ENCODE measurements around the gene TTC3. TPM values are rescaled to one million over a fixed set of nuclear protein-coding genes. Genes with fewer than 3 reads are reported as not detected.

Gene TTC3
- total and polyA plus RNA-seq, 10 of the 15 experiments (the other 5 are each of a cell fraction or from before 2014, with no cell fraction given), result 23.1 to 94.9 (median 72.7) TPM

GRCh38 chr21:37230632-37231248, 157.7 kb downstream of the TTC3 start:
- CTCF ChIA-PET, result interaction anchor here (1.0 to 1.6 kb wide), 3 partner anchors 11 to 14 kb away, joined by 4 to 5 read pairs (median 5); no protein-coding TSS in a partner anchor
- WGBS (ENCODE audit: insufficient coverage, insufficient replicate concordance, low lambda C conversion rate, missing lambda C conversion rate), result 91% methylated on average over 23 of the region's 23 CpGs
- TF ChIP-seq, protein P1, sequence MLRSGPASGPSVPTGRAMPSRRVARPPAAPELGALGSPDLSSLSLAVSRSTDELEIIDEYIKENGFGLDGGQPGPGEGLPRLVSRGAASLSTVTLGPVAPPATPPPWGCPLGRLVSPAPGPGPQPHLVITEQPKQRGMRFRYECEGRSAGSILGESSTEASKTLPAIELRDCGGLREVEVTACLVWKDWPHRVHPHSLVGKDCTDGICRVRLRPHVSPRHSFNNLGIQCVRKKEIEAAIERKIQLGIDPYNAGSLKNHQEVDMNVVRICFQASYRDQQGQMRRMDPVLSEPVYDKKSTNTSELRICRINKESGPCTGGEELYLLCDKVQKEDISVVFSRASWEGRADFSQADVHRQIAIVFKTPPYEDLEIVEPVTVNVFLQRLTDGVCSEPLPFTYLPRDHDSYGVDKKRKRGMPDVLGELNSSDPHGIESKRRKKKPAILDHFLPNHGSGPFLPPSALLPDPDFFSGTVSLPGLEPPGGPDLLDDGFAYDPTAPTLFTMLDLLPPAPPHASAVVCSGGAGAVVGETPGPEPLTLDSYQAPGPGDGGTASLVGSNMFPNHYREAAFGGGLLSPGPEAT (IDR thresholded peaks at IDR 0.05; ENCODE audit: low read depth), result no peak
- TF ChIP-seq PML (IDR thresholded peaks at IDR 0.05; ENCODE audit: low read length) (no peak), SREBF1 (IDR thresholded peaks at IDR 0.05; ENCODE audit: low read length) (no peak), RELA (IDR thresholded peaks at IDR 0.05; ENCODE audit: borderline replicate concordance, partially characterized antibody) (no peak), MTA3 (IDR thresholded peaks at IDR 0.05; ENCODE audit: borderline replicate concordance, low read length) (no peak), HDGF (IDR thresholded peaks at IDR 0.05) (no peak), MYC (IDR thresholded peaks at IDR 0.05; ENCODE audit: insufficient read depth, insufficient read length, insufficient replicate concordance, low read length, severe bottlenecking) (no peak), ZBTB33 (IDR thresholded peaks at IDR 0.05) (no peak), CBX5 (IDR thresholded peaks at IDR 0.05; ENCODE audit: low read depth) (no peak), CREM (IDR thresholded peaks at IDR 0.05; ENCODE audit: low read depth) (no peak), NR2C1 (IDR thresholded peaks at IDR 0.05) (no peak), GATAD2B (conservative IDR thresholded peaks at IDR 0.05; ENCODE audit: low read depth) (no peak), USF2 (IDR thresholded peaks at IDR 0.05; ENCODE audit: borderline replicate concordance, low read depth, low read length) (no peak), LARP7 (IDR thresholded peaks at IDR 0.05) (no peak)
- TF ChIP-seq, protein P2, sequence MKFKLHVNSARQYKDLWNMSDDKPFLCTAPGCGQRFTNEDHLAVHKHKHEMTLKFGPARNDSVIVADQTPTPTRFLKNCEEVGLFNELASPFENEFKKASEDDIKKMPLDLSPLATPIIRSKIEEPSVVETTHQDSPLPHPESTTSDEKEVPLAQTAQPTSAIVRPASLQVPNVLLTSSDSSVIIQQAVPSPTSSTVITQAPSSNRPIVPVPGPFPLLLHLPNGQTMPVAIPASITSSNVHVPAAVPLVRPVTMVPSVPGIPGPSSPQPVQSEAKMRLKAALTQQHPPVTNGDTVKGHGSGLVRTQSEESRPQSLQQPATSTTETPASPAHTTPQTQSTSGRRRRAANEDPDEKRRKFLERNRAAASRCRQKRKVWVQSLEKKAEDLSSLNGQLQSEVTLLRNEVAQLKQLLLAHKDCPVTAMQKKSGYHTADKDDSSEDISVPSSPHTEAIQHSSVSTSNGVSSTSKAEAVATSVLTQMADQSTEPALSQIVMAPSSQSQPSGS (IDR thresholded peaks at IDR 0.05; ENCODE audit: low read length), result no peak
- TF ChIP-seq, protein P3, sequence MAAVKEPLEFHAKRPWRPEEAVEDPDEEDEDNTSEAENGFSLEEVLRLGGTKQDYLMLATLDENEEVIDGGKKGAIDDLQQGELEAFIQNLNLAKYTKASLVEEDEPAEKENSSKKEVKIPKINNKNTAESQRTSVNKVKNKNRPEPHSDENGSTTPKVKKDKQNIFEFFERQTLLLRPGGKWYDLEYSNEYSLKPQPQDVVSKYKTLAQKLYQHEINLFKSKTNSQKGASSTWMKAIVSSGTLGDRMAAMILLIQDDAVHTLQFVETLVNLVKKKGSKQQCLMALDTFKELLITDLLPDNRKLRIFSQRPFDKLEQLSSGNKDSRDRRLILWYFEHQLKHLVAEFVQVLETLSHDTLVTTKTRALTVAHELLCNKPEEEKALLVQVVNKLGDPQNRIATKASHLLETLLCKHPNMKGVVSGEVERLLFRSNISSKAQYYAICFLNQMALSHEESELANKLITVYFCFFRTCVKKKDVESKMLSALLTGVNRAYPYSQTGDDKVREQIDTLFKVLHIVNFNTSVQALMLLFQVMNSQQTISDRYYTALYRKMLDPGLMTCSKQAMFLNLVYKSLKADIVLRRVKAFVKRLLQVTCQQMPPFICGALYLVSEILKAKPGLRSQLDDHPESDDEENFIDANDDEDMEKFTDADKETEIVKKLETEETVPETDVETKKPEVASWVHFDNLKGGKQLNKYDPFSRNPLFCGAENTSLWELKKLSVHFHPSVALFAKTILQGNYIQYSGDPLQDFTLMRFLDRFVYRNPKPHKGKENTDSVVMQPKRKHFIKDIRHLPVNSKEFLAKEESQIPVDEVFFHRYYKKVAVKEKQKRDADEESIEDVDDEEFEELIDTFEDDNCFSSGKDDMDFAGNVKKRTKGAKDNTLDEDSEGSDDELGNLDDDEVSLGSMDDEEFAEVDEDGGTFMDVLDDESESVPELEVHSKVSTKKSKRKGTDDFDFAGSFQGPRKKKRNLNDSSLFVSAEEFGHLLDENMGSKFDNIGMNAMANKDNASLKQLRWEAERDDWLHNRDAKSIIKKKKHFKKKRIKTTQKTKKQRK (IDR thresholded peaks at IDR 0.05; ENCODE audit: low read depth, low read length), result no peak

More at GRCh38 chr21:37230632-37231248, 157.7 kb downstream of the TTC3 start:
- BruUV-seq (replicated peaks), result no TSS peak
- Histone ChIP-seq H3K27ac (ENCODE audit: control insufficient read depth, insufficient read depth) (no peak overlapping the region), H3K4me1 (ENCODE audit: control insufficient read depth, insufficient read depth, low read length) (peaks cover 19% of the 10 kb centered on the region), H3K9me3 (replicated peaks; ENCODE audit: control insufficient read depth, insufficient read depth, low read length) (no peaks in the 10 kb centered on the region), H3K9ac (ENCODE audit: control insufficient read depth, insufficient read depth, low read length) (no peak overlapping the region), H3K27me3 (replicated peaks in 1 of 2; ENCODE audit: control insufficient read depth in 2 of 2, insufficient read depth in 2 of 2, low read length in 1 of 2) (no peaks in the 10 kb centered on the region), H3K4me3 (no peak overlapping the region), H4K20me1 (ENCODE audit: control insufficient read depth, insufficient read depth) (no peaks in the 10 kb centered on the region), H2AFZ (ENCODE audit: control insufficient read depth, low read depth, low read length) (no peak overlapping the region), H3K4me2 (ENCODE audit: control insufficient read depth, insufficient read depth) (no peak overlapping the region), H3K36me3 (ENCODE audit: control insufficient read depth in 2 of 2, insufficient read depth in 2 of 2, low read length in 1 of 2) (peaks cover 26 to 28% of the 10 kb centered on the region in 2 experiments), H3K79me2 (ENCODE audit: control insufficient read depth, insufficient read depth, low read length) (no peaks in the 10 kb centered on the region; the same call in 1 of the 2 replicates)
- POLR2A ChIA-PET, result no interaction called here
- SMC1A ChIA-PET (ENCODE audit: uncharacterized antibody, unreplicated experiment), result interaction anchor here (0.8 to 4.6 kb wide), 3 partner anchors 11 to 26 kb away, joined by 3 to 34 read pairs (median 3); no protein-coding TSS in a partner anchor
- FAIRE-seq (no peak), DNase-seq (ENCODE audit: low read depth, low spot score) (no peak), ATAC-seq (no peak)
- RAD21 ChIA-PET (ENCODE audit: unreplicated experiment), result no interaction called here
- in situ Hi-C loops (cut with MboI) (no loop called here), intact Hi-C loops (cut with micrococcal nuclease; ENCODE audit: unreplicated experiment) (no loop called here)

Data from GM12878 (cell line).